Trophoblast cell (in vitro differentiated cells and primary cell): ENCODE data around the gene TEAD3.

Experiments
- DNase-seq, 2 donors: peaks; one replicate each; pipeline ENCODE4 v3.0.0-alpha.2; 2016
- H2AFZ ChIP-seq: 2 replicates; pipeline ENCODE4 v1.6.1; 2013; ENCODE audit warnings: low read length, moderate library complexity, mild to moderate bottlenecking; ENCODE audit not compliant: insufficient read depth, poor library complexity
- H2AK5ac ChIP-seq: 2 replicates; pipeline ENCODE4 v1.6.1; 2013; ENCODE audit warnings: mild to moderate bottlenecking, low read length
- H2BK120ac ChIP-seq: 2 replicates; pipeline ENCODE4 v1.6.1; 2013; ENCODE audit warnings: low read length, mild to moderate bottlenecking, moderate library complexity; ENCODE audit not compliant: insufficient read depth, poor library complexity
- H2BK12ac ChIP-seq: 2 replicates; pipeline ENCODE4 v1.6.1; 2013; ENCODE audit warnings: mild to moderate bottlenecking, low read length, moderate library complexity
- H2BK5ac ChIP-seq: 2 replicates; pipeline ENCODE4 v1.6.1; 2013; ENCODE audit warnings: low read length, low read depth, moderate library complexity, mild to moderate bottlenecking; ENCODE audit not compliant: poor library complexity
- H3K14ac ChIP-seq: 2 replicates; pipeline ENCODE4 v1.6.1; 2013; ENCODE audit warnings: mild to moderate bottlenecking, low read length
- H3K18ac ChIP-seq: 2 replicates; pipeline ENCODE4 v1.6.1; 2013; ENCODE audit warnings: mild to moderate bottlenecking, low read length
- H3K23ac ChIP-seq: 2 replicates; pipeline ENCODE4 v1.6.1; 2013; ENCODE audit warnings: low read length
- H3K27ac ChIP-seq: 2 replicates; pipeline ENCODE4 v1.5.1; 2013; ENCODE audit warnings: low read depth, mild to moderate bottlenecking, inconsistent platforms, low read length, moderate library complexity
- H3K27me3 ChIP-seq: 2 replicates; pipeline ENCODE4 v1.6.1; 2013; ENCODE audit warnings: inconsistent platforms, mild to moderate bottlenecking, low read length, moderate library complexity; ENCODE audit not compliant: insufficient read depth
- H3K36me3 ChIP-seq, 2 experiments: 1 replicate in 1 of 2; 2 replicates in 1 of 2; pipeline ENCODE4 v1.6.1; 2013; ENCODE audit warnings: low read length in 2 of 2, mild to moderate bottlenecking in 2 of 2, moderate library complexity in 1 of 2; ENCODE audit not compliant: insufficient read depth in 2 of 2, control insufficient read depth in 1 of 2
- H3K4ac ChIP-seq: 2 replicates; pipeline ENCODE4 v1.6.1; 2013; ENCODE audit warnings: low read depth, mild to moderate bottlenecking, low read length, moderate library complexity
- H3K4me1 ChIP-seq, 2 experiments: 1 replicate in 1 of 2; 2 replicates in 1 of 2; pipeline ENCODE4 v1.6.1; 2013; ENCODE audit warnings: low read length in 2 of 2, mild to moderate bottlenecking in 2 of 2, moderate library complexity in 1 of 2; ENCODE audit not compliant: insufficient read depth in 2 of 2, control insufficient read depth in 1 of 2
- H3K4me2 ChIP-seq: 2 replicates; pipeline ENCODE4 v1.6.1; 2013; ENCODE audit warnings: inconsistent platforms, mild to moderate bottlenecking, low read length, moderate library complexity
- H3K4me3 ChIP-seq: 2 replicates; pipeline ENCODE4 v1.5.1; 2013; ENCODE audit warnings: mild to moderate bottlenecking, low read depth, low read length, inconsistent platforms
- H3K79me1 ChIP-seq: one replicate; pipeline ENCODE4 v1.6.1; 2013; ENCODE audit warnings: low read length
- H3K79me2 ChIP-seq: 2 replicates; pipeline ENCODE4 v1.6.1; 2013; ENCODE audit warnings: low read length, mild to moderate bottlenecking; ENCODE audit not compliant: control insufficient read depth, insufficient read depth, poor library complexity
- H3K9ac ChIP-seq: 2 replicates; pipeline ENCODE4 v1.6.1; 2013; ENCODE audit warnings: mild to moderate bottlenecking, low read length
- H3K9me3 ChIP-seq: 2 replicates; pipeline ENCODE4 v1.6.1; 2013; ENCODE audit warnings: low read depth, mild to moderate bottlenecking, control low read depth, inconsistent platforms, low read length; ENCODE audit not compliant: insufficient read depth
- H4K12ac ChIP-seq: 2 replicates; pipeline ENCODE4 v1.6.1; 2013; ENCODE audit warnings: low read depth, mild to moderate bottlenecking, low read length, moderate library complexity
- H4K8ac ChIP-seq: 2 replicates; pipeline ENCODE4 v1.6.1; 2013; ENCODE audit warnings: low read depth, mild to moderate bottlenecking, low read length, moderate library complexity
- H4K91ac ChIP-seq: one replicate; pipeline ENCODE4 v1.6.1; 2013; ENCODE audit warnings: low read depth, mild to moderate bottlenecking, low read length, moderate library complexity
- WGBS: extraction: QIAGEN DNeasy Blood & Tissue Kit; methylation state at CpG from one replicate; pipeline ENCODE4 v1.1.7; 2013; ENCODE audit warnings: missing lambda C conversion rate; ENCODE audit not compliant: insufficient read length, insufficient coverage; ENCODE audit errors: extremely low coverage; 5-methylcytosine and 5-hydroxymethylcytosine counted together

TEAD3 gene

GRCh38 chr6:35532126-35532525 lies 35.2 kb upstream of the TEAD3 start:
- Histone ChIP-seq H2BK12ac (no peak overlapping the region), H3K27me3 (no peaks in the 10 kb centered on the region), H3K18ac (no peak overlapping the region), H3K4me1 (peaks cover 0 to 5% of the 10 kb centered on the region in 2 experiments), H3K23ac (no peak overlapping the region), H3K27ac (no peak overlapping the region), H3K9ac (no peak overlapping the region), H3K4me2 (no peak overlapping the region), H3K79me2 (no peaks in the 10 kb centered on the region), H2AK5ac (no peak overlapping the region), H3K14ac (no peak overlapping the region), H2AFZ (no peak overlapping the region), H4K91ac (no peak overlapping the region), H2BK120ac (no peak overlapping the region), H2BK5ac (no peak overlapping the region), H3K79me1 (no peaks in the 10 kb centered on the region), H4K12ac (no peak overlapping the region), H3K4me3 (no peak overlapping the region), H3K4ac (no peak overlapping the region), H3K36me3 (no peaks in the 10 kb centered on the region), H4K8ac (no peak overlapping the region), H3K9me3 (no peaks in the 10 kb centered on the region)
- WGBS: no CpG with 5 or more reads among the region's 4 CpGs
- DNase-seq: no peak

DNA sequence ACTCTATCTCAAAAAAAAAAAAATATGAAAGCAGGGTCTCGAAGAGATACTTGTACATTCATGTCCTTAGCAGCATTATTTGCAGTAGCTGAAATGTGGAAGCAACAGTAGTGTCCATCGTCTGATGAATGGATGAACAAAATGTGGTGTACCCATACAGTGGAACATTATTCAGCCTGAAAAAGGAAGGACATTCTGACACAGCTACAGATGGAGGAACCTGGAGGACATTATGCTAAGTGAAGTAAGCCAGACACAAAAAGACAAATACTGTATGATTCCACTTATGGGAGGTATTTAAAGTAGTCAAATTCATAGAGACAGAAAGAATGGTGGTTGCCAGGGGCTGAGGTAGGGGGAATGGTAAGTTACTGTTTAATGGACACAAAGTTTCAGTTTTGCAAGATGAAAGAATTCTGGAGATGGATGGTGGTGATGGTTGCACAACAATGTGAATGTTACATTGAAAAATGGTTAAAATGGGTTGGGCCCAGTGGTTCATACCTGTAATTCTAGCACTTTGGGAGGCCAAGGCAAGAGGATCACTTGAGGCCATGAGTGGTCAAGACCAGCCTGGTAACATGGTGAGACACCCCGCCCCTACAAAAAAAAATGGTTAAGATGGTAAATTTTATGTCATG lies 27.6 kb upstream of the TEAD3 start:
- H3K9me3 ChIP-seq: no peaks in the 10 kb centered on the region

GRCh38 chr6:35522660-35523658 lies 26.1 kb upstream of the TEAD3 start:
- Histone ChIP-seq H3K36me3 (no peaks in the 10 kb centered on the region), H2BK12ac (peak overlapping the region; percentile 59), H3K27ac (no peak overlapping the region), H2BK5ac (no peak overlapping the region), H3K27me3 (no peaks in the 10 kb centered on the region), H3K23ac (no peak overlapping the region), H2AK5ac (peak overlapping the region; percentile 62), H3K4me2 (peak overlapping the region; percentile 7), H3K14ac (no peak overlapping the region), H2AFZ (peak overlapping the region; percentile 4), H3K9me3 (no peaks in the 10 kb centered on the region), H3K9ac (no peak overlapping the region), H4K12ac (peak overlapping the region; percentile 1), H3K4me1 (peaks cover 0 to 5% of the 10 kb centered on the region in 2 experiments), H2BK120ac (peak overlapping the region; percentile 5), H4K8ac (peak overlapping the region; percentile 71), H3K4ac (no peak overlapping the region), H3K4me3 (no peak overlapping the region), H4K91ac (peak overlapping the region; percentile 2), H3K79me1 (peaks cover 7% of the 10 kb centered on the region), H3K18ac (peak overlapping the region; percentile 2), H3K79me2 (no peaks in the 10 kb centered on the region)
- peak; percentile 64 to 90 for DNase-seq
- WGBS: no CpG with 5 or more reads among the region's 32 CpGs

More for the DNA sequence above, 27.6 kb upstream of the TEAD3 start:
- Histone ChIP-seq H3K27me3 (no peaks in the 10 kb centered on the region), H2BK120ac (no peak overlapping the region), H3K14ac (no peak overlapping the region), H2BK12ac (no peak overlapping the region), H3K4me3 (no peak overlapping the region), H3K4me2 (no peak overlapping the region), H2BK5ac (no peak overlapping the region), H3K79me2 (no peaks in the 10 kb centered on the region), H4K91ac (no peak overlapping the region), H3K36me3 (no peaks in the 10 kb centered on the region), H2AFZ (no peak overlapping the region), H2AK5ac (no peak overlapping the region), H4K12ac (no peak overlapping the region), H3K4ac (no peak overlapping the region), H3K9ac (no peak overlapping the region), H3K18ac (no peak overlapping the region), H4K8ac (no peak overlapping the region), H3K4me1 (peaks cover 0 to 2% of the 10 kb centered on the region in 2 experiments), H3K27ac (no peak overlapping the region), H3K79me1 (peaks cover 7% of the 10 kb centered on the region), H3K23ac (no peak overlapping the region)
- no CpG with 5 or more reads among the region's 3 CpGs for WGBS
- peak; percentile 91 to 97 for DNase-seq

GRCh38 chr6:35522151-35522550 lies 25.3 kb upstream of the TEAD3 start:
- H3K4ac ChIP-seq: no peak overlapping the region
- H3K79me1 ChIP-seq: peaks cover 7% of the 10 kb centered on the region
- no peaks in the 10 kb centered on the region for H3K79me2 ChIP-seq
- H3K14ac ChIP-seq: no peak overlapping the region
- H2BK12ac ChIP-seq: peak overlapping the region; percentile 41
- H3K23ac ChIP-seq: no peak overlapping the region
- no peak overlapping the region for H2AK5ac ChIP-seq
- no peak overlapping the region for H2BK5ac ChIP-seq
- no peak overlapping the region for H2AFZ ChIP-seq
- H3K4me1 ChIP-seq: peaks cover 0 to 5% of the 10 kb centered on the region in 2 experiments
- H3K36me3 ChIP-seq: no peaks in the 10 kb centered on the region
- no peak for DNase-seq
- H3K9ac ChIP-seq: no peak overlapping the region
- H3K9me3 ChIP-seq: no peaks in the 10 kb centered on the region
- no peaks in the 10 kb centered on the region for H3K27me3 ChIP-seq
- peak overlapping the region; percentile 25 for H4K91ac ChIP-seq
- H3K27ac ChIP-seq: no peak overlapping the region
- H2BK120ac ChIP-seq: no peak overlapping the region
- H4K8ac ChIP-seq: no peak overlapping the region
- H3K4me3 ChIP-seq: no peak overlapping the region
- no peak overlapping the region for H3K18ac ChIP-seq
- H4K12ac ChIP-seq: no peak overlapping the region
- H3K4me2 ChIP-seq: no peak overlapping the region
- no CpG with 5 or more reads among the region's 12 CpGs for WGBS
